GM19438 (cell line): Measurements from ENCODE around the gene COL17A1.

Source experiments
- ATAC-seq: cut with Tn5 transposase; IDR thresholded peaks from one replicate; pipeline ENCODE4 v1.9.1; 2021; ENCODE audit warnings: low read depth; ENCODE audit not compliant: unreplicated experiment

COL17A1 gene

GRCh38 chr10:104085801-104086400, at the start of gene COL17A1:
Gene COL17A1, minus strand, starts transcription at chr10:104085880. Its CDS starts 5,207 bp downstream, at chr10:104080673.
- ATAC-seq, result no peak

GRCh38 chr10:104130041-104130440, 44.4 kb upstream of the COL17A1 start:
- ATAC-seq, result no peak

GRCh38 chr10:104128214-104128613, 42.5 kb upstream of the COL17A1 start:
- ATAC-seq, result no peak

- ATAC-seq, result no peak
Observed at GRCh38 chr10:104127411-104127810, 41.7 kb upstream of the COL17A1 start.

- ATAC-seq, result no peak
Observed at GRCh38 chr10:104123397-104123796, 37.7 kb upstream of the COL17A1 start.

DNA sequence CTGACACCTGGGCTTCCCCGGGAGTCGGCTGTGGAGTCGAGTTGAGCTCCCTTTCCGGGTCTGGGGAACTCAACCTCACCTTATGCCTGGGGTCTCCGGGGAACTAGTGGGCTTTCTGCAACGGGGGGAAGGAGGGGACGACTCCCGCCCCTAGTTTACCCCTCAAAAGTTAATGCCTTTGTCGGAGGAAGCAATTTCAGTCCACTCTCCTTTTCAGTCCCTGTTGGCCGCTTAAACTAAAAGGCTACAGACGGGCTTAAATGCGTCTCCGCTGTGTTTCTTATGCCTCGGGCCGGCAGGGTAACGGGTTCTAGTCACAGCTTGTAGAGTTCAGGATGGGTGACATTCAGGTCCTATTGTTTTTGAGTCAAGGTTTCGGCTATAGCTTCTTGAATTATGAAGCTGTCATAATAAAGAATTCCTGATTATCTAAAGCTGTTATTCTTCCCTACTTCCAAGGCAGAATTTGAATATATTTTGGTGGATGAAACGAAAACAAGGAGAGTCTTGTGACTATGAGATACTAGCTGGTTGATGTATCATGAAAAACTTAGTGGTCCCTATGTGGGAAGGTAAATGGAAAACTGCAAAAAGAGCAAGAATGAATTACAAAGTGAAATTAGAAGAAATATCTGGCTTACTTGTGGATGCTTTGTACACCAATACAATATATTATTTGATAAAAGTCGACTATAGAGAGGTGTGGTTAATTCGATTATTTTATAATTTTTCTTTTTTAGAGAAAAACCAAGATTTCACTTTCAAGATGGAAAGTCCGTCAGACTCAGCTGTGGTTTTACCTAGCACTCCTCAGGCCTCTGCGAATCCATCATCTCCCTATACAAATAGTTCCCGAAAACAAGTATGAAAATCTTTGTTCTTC, 36.8 kb upstream of the COL17A1 start:
- ATAC-seq, result no peak

- peak; percentile 79 for ATAC-seq
Observed at GRCh38 chr10:104121485-104122224, 36.0 kb upstream of the COL17A1 start, which contains the start of gene SFR1. Gene SFR1, plus strand, starts transcription at chr10:104122171. Its CDS starts 13 bp downstream, at chr10:104122184.

GRCh38 chr10:104120903-104121484, 35.3 kb upstream of the COL17A1 start:
- ATAC-seq, result peak; percentile 33

- no peak for ATAC-seq
Observed at GRCh38 chr10:104120512-104120902, 34.8 kb upstream of the COL17A1 start.

DNA sequence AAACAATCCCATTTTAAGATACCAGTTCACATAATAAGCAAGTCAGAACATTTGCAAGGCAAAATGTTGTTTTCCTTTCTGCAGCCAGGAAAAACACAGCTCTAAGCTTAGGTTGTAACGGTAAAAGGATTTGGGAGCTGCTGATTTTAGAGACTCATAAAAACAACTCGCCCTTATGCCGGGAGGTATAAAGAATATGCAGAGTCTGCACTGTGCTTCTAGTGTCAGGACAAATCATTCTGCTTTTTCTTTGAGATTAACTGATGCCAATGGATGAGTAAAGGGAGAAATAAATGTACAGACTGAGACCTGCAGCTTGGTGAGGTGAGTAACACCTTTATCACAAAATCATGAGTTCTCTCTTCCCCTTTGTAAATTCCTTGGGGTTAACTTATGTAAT, 34.3 kb upstream of the COL17A1 start:
- no peak for ATAC-seq

DNA sequence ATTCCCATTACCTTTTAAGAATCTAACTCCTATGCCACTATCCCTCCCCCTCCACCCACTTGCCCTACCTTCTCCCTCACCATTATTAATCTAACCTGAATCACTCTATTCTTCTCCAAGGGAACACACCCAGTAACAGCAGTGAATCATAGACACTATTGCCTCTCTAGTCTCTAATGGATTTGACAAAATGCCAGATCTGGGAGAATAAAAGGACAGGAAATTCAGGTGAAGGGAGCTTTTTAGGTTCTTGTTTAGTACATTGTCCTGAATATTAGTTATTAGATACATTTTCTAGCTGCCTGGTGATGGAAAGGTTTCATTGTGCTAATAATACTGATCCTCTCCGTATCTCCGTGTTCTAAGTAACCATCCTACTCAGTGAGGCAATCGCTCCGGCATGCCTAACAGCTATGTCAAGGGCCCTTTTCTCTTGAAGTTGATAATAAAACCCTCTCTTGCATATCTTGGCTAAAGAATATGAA, 32.2 kb upstream of the COL17A1 start:
- no peak for ATAC-seq

DNA sequence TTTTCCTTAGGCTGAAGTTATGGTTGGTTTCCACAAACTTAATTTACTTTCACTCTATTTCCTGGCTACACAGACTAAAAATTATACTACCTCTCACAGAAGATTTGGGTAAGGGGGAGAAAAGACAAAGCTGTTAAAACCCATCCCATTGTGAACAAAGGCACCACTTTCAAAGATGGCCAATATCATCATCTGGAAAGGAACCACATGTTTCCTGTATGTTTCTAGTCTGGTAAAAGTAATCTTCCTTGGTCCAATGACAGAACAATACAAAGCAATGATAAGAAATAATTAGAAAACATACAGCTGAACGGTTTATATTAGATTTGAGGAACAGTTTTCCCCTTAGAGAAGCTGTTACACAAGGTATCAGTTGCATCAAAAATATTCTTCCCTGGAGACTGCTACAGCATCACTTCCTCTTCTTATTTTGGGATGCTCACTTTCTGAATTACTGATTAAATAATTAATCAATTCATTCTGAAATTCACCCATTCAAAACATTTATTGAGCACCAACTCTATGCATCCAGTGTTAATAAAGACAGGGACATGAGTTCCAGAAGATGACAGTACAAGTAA, 27.8 kb upstream of the COL17A1 start:
- ATAC-seq, result no peak

DNA sequence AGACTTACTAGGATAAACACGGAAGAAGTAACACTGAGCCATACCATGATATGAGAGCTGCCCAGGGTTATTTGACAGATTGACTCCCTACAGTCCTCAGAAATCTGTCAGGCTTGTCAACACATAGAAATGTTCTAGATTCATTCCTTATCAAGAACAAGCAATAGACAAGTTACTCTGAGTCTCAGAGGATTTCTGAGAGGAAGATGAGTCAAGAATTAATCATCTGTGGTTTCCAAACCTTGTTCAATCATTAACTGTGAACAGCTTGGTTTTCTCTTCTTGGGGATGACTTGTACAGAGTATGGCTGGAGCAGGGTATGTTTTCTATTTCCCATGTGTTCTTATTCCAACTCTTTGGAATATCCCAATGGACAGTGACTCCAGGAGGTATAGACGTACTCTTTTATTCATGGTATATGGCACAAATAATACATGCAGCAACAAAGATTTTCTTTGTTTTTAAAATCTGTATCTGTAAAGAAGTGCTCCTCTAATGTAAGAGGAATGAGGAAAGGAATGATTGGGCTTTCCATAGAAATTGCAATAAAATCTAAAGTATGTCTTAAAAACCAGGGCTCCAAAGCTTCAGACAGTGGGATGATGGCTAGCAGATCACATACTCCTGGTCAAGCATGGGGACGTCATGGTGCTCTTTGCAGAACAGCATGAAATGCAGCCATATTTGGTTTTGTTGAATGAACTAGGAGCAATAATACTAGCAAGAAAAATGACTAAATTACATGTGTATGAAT, 24.4 kb upstream of the COL17A1 start:
- ATAC-seq, result peak; percentile 88

GRCh38 chr10:104104926-104105325, 19.2 kb upstream of the COL17A1 start:
- no peak for ATAC-seq

DNA sequence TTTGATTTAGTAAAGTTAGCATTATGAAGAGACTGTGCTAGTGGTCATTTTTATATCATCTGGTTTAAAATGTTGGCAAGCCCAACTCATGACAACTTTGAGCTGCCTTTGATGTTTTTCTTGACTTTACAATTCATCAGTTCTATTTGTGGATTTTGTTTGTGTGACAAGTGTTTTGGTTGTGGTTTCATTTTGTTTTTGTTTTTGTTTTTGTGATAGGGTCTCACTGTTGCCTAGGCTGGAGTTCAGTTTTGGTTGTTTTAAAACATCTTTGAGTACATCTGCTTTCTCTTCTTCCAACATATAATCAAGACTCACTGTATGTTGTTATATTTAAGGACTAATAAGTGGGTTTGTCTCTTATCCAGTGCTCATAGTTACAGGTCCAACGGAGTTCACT, 18.7 kb upstream of the COL17A1 start:
- ATAC-seq, result no peak

- no peak for ATAC-seq
Observed at GRCh38 chr10:104103956-104104355, 18.3 kb upstream of the COL17A1 start.

GRCh38 chr10:104101902-104102301, 16.2 kb upstream of the COL17A1 start:
- no peak for ATAC-seq

- ATAC-seq, result no peak
Observed at GRCh38 chr10:104100795-104101194, 15.1 kb upstream of the COL17A1 start.

DNA sequence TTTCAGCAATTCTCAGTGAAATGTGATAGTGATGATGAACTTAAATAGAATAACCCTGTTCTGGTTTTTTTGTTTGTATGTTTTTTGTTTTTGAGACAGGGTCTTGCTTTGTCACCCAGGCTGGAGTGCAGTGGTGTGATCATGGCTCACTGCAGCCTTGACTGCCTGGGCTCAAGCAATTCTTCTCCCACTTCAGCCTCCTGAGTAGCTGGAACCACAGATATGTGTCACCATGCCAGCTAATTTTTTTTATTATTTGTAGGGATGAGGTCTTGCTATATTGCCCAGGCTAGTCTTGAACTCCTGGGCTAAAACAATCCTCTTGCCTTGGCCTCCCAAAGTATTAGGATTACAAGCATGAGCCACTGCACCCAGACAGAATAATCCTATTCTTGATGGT, 14.3 kb upstream of the COL17A1 start:
- ATAC-seq, result no peak

DNA sequence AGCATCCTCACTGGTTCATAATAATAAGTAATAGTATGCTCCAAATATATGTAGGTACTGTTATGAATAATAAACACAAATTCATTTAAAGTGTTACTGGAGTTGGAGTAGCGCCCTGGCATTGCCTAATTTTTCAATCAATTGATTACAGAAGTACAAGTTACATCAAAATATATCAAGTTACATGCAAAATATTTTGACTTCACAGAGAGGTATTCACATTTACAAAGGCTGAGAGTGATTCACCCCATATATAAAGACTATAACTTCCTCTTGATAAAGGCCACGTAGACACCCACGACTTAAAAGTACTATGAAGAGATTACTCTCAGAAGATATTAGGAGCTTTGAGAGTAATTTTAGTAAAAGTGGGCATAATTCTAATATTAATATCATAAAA, 13.6 kb upstream of the COL17A1 start:
- no peak for ATAC-seq
